Prostate gland (tissue), 2 donors: Measurements from ENCODE around the gene MECR. TPM values are rescaled to one million over a fixed set of nuclear protein-coding genes. Genes with fewer than 3 reads are reported as not detected.
A peak's percentile ranks its signal among the peaks of the same experiment; 100 is the strongest.
"Not testable (repeated sequence)": the region's sequence is repeated elsewhere in the genome, so short reads cannot be mapped to it uniquely, and the experiment has no call there.

Source experiments
- DNase-seq: peaks from one replicate; pipeline ENCODE4 v3.0.0-alpha.2; 2019; ENCODE audit warnings: low spot score
- H3K27ac ChIP-seq, 2 donors: fragments of 200-600 bp; sonication (generic); 2 replicates each; pipeline ENCODE4 v1.5.1; 2017 to 2019
- H3K27me3 ChIP-seq: fragments of 200-600 bp; sonication (generic); replicated peaks from 2 replicates; pipeline ENCODE4 v1.5.1; 2019; ENCODE audit not compliant: insufficient read depth
- H3K36me3 ChIP-seq, 2 donors: fragments of 200-600 bp; sonication (generic); 1 replicate in 1 of 2; 2 replicates in 1 of 2; pipeline versions ENCODE4 v1.5.1 to v1.8.1; 2017 to 2019
- H3K4me1 ChIP-seq: fragments of 200-600 bp; sonication (generic); replicated peaks from 2 replicates; pipeline ENCODE4 v1.5.1; 2019
- H3K4me3 ChIP-seq, 2 donors: fragments of 200-600 bp; sonication (generic); 2 replicates each; pipeline ENCODE4 v1.5.1; 2017 to 2019
- H3K9me3 ChIP-seq: fragments of 200-600 bp; sonication (generic); 2 replicates; pipeline ENCODE4 v1.5.1; 2017
- CTCF ChIP-seq, 4 experiments: fragments of 200-600 bp in 2 of 4; fragments of 450-650 bp in 2 of 4; sonication (generic) in 2 of 4; IDR thresholded peaks; 1 replicate in 3 of 4; 2 replicates in 1 of 4; pipeline ENCODE4 v1.5.1; 2016 to 2019; ENCODE audit warnings: antibody characterized with exemption in 4 of 4, mild to moderate bottlenecking in 2 of 4, moderate library complexity in 2 of 4
- POLR2A ChIP-seq: fragments of 450-650 bp; IDR thresholded peaks from one replicate; pipeline ENCODE4 v1.6.1; 2016; ENCODE audit warnings: antibody characterized with exemption, mild to moderate bottlenecking
- POLR2AphosphoS5 ChIP-seq: sonication (generic); formaldehyde crosslinking; IDR thresholded peaks from one replicate; pipeline ENCODE4 v1.6.1; 2017; ENCODE audit warnings: antibody characterized with exemption
- WGBS: methylation state at CpG from one replicate; pipeline ENCODE4 v1.1.5; 2018; 5-methylcytosine and 5-hydroxymethylcytosine counted together
- intact Hi-C: fragments of 100-400 bp; cut with DNase I; formaldehyde crosslinking; loops from one replicate; pipeline ENCODE4 v1.14.2; 2022
- total RNA-seq, 2 donors: library from RNA; depleted of rRNA; stranded (reverse); fragments of >200 nt; gene quantifications; one replicate each; pipeline ENCODE4 v1.1.0, GENCODE V29; 2016

Gene MECR
- total RNA-seq, 2 donors from 2014 or later, result 17.7 to 49.3 TPM

- H3K27ac ChIP-seq, result peak within 1 kb of the TSS; percentile 74
- H3K4me1 ChIP-seq, result no peaks in the 10 kb centered on the region
- TF ChIP-seq CTCF (IDR thresholded peaks at IDR 0.05), result peak; percentile 79 to 99 (median 92)
- no peak for TF ChIP-seq POLR2AphosphoS5
- TF ChIP-seq POLR2A, result peak; percentile 64
- H3K36me3 ChIP-seq, result no peaks in the 10 kb centered on the region
- intact Hi-C loops, result loop anchor here (2.0 to 10.0 kb wide), 4 partner anchors 871 to 1473 kb away; no protein-coding TSS in a partner anchor
- WGBS, result 7% methylated on average over 41 of the region's 82 CpGs
- H3K4me3 ChIP-seq, result peak within 1 kb of the TSS; percentile 60 to 65
- no peaks in the 10 kb centered on the region for H3K27me3 ChIP-seq
- no peaks in the 10 kb centered on the region for H3K9me3 ChIP-seq
- peak; percentile 75 for DNase-seq
These were observed 5.4 kb upstream of the MECR start, which contains the start of gene PTPRU for GRCh38 chr1:29235955-29236711. Gene PTPRU, plus strand, starts transcription at chr1:29236522. Its CDS starts 123 bp downstream, at chr1:29236645.

- not testable (repeated sequence) for H3K9me3 ChIP-seq, H3K4me3 ChIP-seq, H3K27ac ChIP-seq, DNase-seq, H3K4me1 ChIP-seq, H3K36me3 ChIP-seq, H3K27me3 ChIP-seq
- WGBS, result 88% methylated on average over 9 of the region's 9 CpGs
- intact Hi-C loops, result loop anchor here (5.0 to 10.0 kb wide), 2 partner anchors 872 to 1290 kb away; no protein-coding TSS in a partner anchor
These were observed 4.1 kb upstream of the MECR start for GRCh38 chr1:29234881-29235280.

- 76% methylated on average over 1 of the region's 1 CpG for WGBS
- Histone ChIP-seq H3K4me3 (no peak overlapping the region), H3K36me3 (no peaks in the 10 kb centered on the region), H3K27me3 (no peaks in the 10 kb centered on the region), H3K9me3 (no peaks in the 10 kb centered on the region), H3K4me1 (peaks cover 3% of the 10 kb centered on the region), H3K27ac (no peak overlapping the region)
- intact Hi-C loops, result loop anchor here (10.0 kb wide), 1 partner anchor 1290 kb away; no protein-coding TSS in a partner anchor
- TF ChIP-seq CTCF (IDR thresholded peaks at IDR 0.05) (no peak), POLR2AphosphoS5 (no peak), POLR2A (no peak)
- DNase-seq, result no peak
These were observed 3.7 kb upstream of the MECR start for GRCh38 chr1:29234471-29234870.

- 80% methylated on average over 4 of the region's 4 CpGs for WGBS
- Histone ChIP-seq H3K27me3 (no peaks in the 10 kb centered on the region), H3K27ac (no peak overlapping the region), H3K9me3 (no peaks in the 10 kb centered on the region), H3K36me3 (no peaks in the 10 kb centered on the region), H3K4me3 (no peak overlapping the region), H3K4me1 (peaks cover 3% of the 10 kb centered on the region)
- no peak for DNase-seq
- TF ChIP-seq POLR2AphosphoS5 (no peak), CTCF (IDR thresholded peaks at IDR 0.05) (no peak), POLR2A (no peak)
- intact Hi-C loops, result loop anchor here (10.0 kb wide), 1 partner anchor 1291 kb away; no protein-coding TSS in a partner anchor
These were observed 3.0 kb upstream of the MECR start for GRCh38 chr1:29233693-29234092.

- intact Hi-C loops, result loop anchor here (10.0 kb wide), 1 partner anchor 1292 kb away; no protein-coding TSS in a partner anchor
These were observed 1.7 kb upstream of the MECR start for GRCh38 chr1:29232387-29232786.

More at GRCh38 chr1:29232387-29232786, 1.7 kb upstream of the MECR start:
- WGBS, result 75% methylated on average over 3 of the region's 3 CpGs
- H3K4me1 ChIP-seq, result peaks cover 3% of the 10 kb centered on the region
- DNase-seq, result no peak
- no peak overlapping the region for H3K4me3 ChIP-seq
- TF ChIP-seq POLR2AphosphoS5 (no peak), CTCF (IDR thresholded peaks at IDR 0.05) (no peak), POLR2A (no peak)
- no peaks in the 10 kb centered on the region for H3K27me3 ChIP-seq
- no peaks in the 10 kb centered on the region for H3K9me3 ChIP-seq
- H3K27ac ChIP-seq, result no peak overlapping the region
- H3K36me3 ChIP-seq, result no peaks in the 10 kb centered on the region
